Transverse colon (tissue), 4 donors: ENCODE measurements around the gene NIPAL4. TPM values are rescaled to one million over a fixed set of nuclear protein-coding genes. Genes with fewer than 3 reads are reported as not detected.

Experiments
- DNase-seq: peaks from one replicate; pipeline ENCODE4 v3.0.0-alpha.2; 2019
- H3K27ac ChIP-seq, 4 donors: fragments of 200-600 bp; sonication (generic); 2 replicates each; pipeline ENCODE4 v1.5.1; 2016 to 2018; ENCODE audit warnings: inconsistent platforms in 4 of 4
- H3K27me3 ChIP-seq: fragments of 200-600 bp; sonication (generic); 2 replicates; pipeline ENCODE4 v1.5.1; 2017; ENCODE audit warnings: inconsistent platforms
- H3K36me3 ChIP-seq, 4 donors: fragments of 200-600 bp; sonication (generic); 2 replicates each; pipeline ENCODE4 v1.5.1; 2017 to 2019; ENCODE audit warnings: inconsistent platforms in 4 of 4
- H3K4me1 ChIP-seq, 4 donors: fragments of 200-600 bp; sonication (generic); 2 replicates each; pipeline ENCODE4 v1.5.1; 2017 to 2020; ENCODE audit warnings: inconsistent platforms in 4 of 4
- H3K4me3 ChIP-seq, 4 donors: fragments of 200-600 bp; sonication (generic); 1 replicate in 1 of 4; 2 replicates in 3 of 4; pipeline versions ENCODE4 v1.5.1 to v1.6.1; 2017 to 2019; ENCODE audit warnings: inconsistent platforms in 4 of 4
- H3K9me3 ChIP-seq, 2 donors: fragments of 200-600 bp; sonication (generic); 2 replicates each; pipeline ENCODE4 v1.5.1; 2017 to 2019; ENCODE audit warnings: inconsistent platforms in 2 of 2
- CTCF ChIP-seq, 5 experiments: fragments of 200-600 bp in 3 of 5; fragments of 450-650 bp in 2 of 5; sonication (generic) in 3 of 5; IDR thresholded peaks; 1 replicate in 2 of 5; 2 replicates in 3 of 5; pipeline ENCODE4 v1.5.1; 2016 to 2017; ENCODE audit warnings: antibody characterized with exemption in 5 of 5, inconsistent platforms in 3 of 5, mild to moderate bottlenecking in 2 of 5, moderate library complexity in 1 of 5
- EP300 ChIP-seq: sonication (generic); formaldehyde crosslinking; IDR thresholded peaks from one replicate; pipeline ENCODE4 v1.6.1; 2017; ENCODE audit warnings: antibody characterized with exemption, low read depth
- POLR2A ChIP-seq: fragments of 450-650 bp; IDR thresholded peaks from one replicate; pipeline ENCODE4 v1.6.1; 2016; ENCODE audit warnings: antibody characterized with exemption, mild to moderate bottlenecking, moderate library complexity
- POLR2AphosphoS5 ChIP-seq, 3 donors: sonication (generic); formaldehyde crosslinking; IDR thresholded peaks; one replicate each; pipeline ENCODE4 v1.6.1; 2016; ENCODE audit warnings: antibody characterized with exemption in 3 of 3
- WGBS, 2 donors: methylation state at CpG; one replicate each; pipeline ENCODE4 v1.1.5; 2018; ENCODE audit warnings: low coverage in 1 of 2; 5-methylcytosine and 5-hydroxymethylcytosine counted together
- in situ Hi-C, 4 donors: fragments of 200-750 bp; cut with MboI; loops; one replicate each; pipeline versions ENCODE4 v1.15.0 to v1.15.1; 2017; ENCODE audit warnings: low sequenced_read_pairs in 3 of 4, low pct_ligation_motif_present in 1 of 4, low pct_unique_long_range_greater_than_20kb in 1 of 4
- intact Hi-C: fragments of 100-400 bp; cut with DNase I; formaldehyde crosslinking; loops from one replicate; pipeline ENCODE4 v1.15.1; 2023; ENCODE audit warnings: low total_unique reads
- total RNA-seq, 4 donors: library from RNA; depleted of rRNA; stranded (reverse); fragments of >200 nt; gene quantifications; one replicate each; pipeline ENCODE4 v1.1.0, GENCODE V29; 2016

The NIPAL4 gene
- total RNA-seq, 4 donors from 2014 or later: 0.48 to 0.82 TPM; not detected in 2

- intact Hi-C loops: no loop called here
- no peaks in the 10 kb centered on the region for H3K9me3 ChIP-seq
- H3K4me3 ChIP-seq: no peak overlapping the region
- no peak overlapping the region for H3K27ac ChIP-seq
- H3K36me3 ChIP-seq: no peaks in the 10 kb centered on the region
- TF ChIP-seq EP300 (no peak), CTCF (IDR thresholded peaks at IDR 0.05) (no peak), POLR2A (no peak), POLR2AphosphoS5 (IDR thresholded peaks at IDR 0.05) (no peak)
- no peaks in the 10 kb centered on the region for H3K27me3 ChIP-seq
- no peak for DNase-seq
- 91 to 100% methylated on average over 1 to 3 of the region's 3 CpGs for WGBS, 2 donors
- peaks cover 0 to 23% (median 6%) of the 10 kb centered on the region in 4 donors for H3K4me1 ChIP-seq
- in situ Hi-C loops: no loop called here
Measured at GRCh38 chr5:157451806-157452205, 8.2 kb upstream of the NIPAL4 start.

- no peak overlapping the region for H3K4me3 ChIP-seq
- in situ Hi-C loops: no loop called here
- peaks cover 0 to 8% (median 2%) of the 10 kb centered on the region in 4 donors for H3K4me1 ChIP-seq
- intact Hi-C loops: no loop called here
- no peaks in the 10 kb centered on the region for H3K9me3 ChIP-seq
- 73 to 94% methylated on average over 4 to 7 of the region's 7 CpGs for WGBS, 2 donors
- no peaks in the 10 kb centered on the region for H3K36me3 ChIP-seq
- TF ChIP-seq EP300 (no peak), CTCF (IDR thresholded peaks at IDR 0.05) (no peak), POLR2A (no peak), POLR2AphosphoS5 (IDR thresholded peaks at IDR 0.05) (no peak)
- DNase-seq: no peak
- no peak overlapping the region for H3K27ac ChIP-seq
- no peaks in the 10 kb centered on the region for H3K27me3 ChIP-seq
Measured at GRCh38 chr5:157454273-157454672, 5.7 kb upstream of the NIPAL4 start.

GRCh38 chr5:157455057-157455456 is 5.0 kb upstream of the NIPAL4 start:
- in situ Hi-C loops: no loop called here
- no peak for DNase-seq
- Histone ChIP-seq H3K4me1 (peaks cover 0 to 7% (median 3%) of the 10 kb centered on the region in 4 donors), H3K9me3 (no peaks in the 10 kb centered on the region), H3K27ac (no peak overlapping the region), H3K27me3 (peaks cover 8% of the 10 kb centered on the region), H3K36me3 (no peaks in the 10 kb centered on the region), H3K4me3 (no peak overlapping the region)
- intact Hi-C loops: no loop called here
- 75% methylated on average over 7 of the region's 7 CpGs; no CpG with 5 or more reads in 1 of the 2 donors for WGBS, 2 donors
- TF ChIP-seq CTCF (IDR thresholded peaks at IDR 0.05) (no peak), POLR2AphosphoS5 (IDR thresholded peaks at IDR 0.05) (no peak), EP300 (no peak), POLR2A (no peak)

- Histone ChIP-seq H3K4me1 (peaks cover 0 to 14% (median 9%) of the 10 kb centered on the region in 4 donors), H3K9me3 (no peaks in the 10 kb centered on the region), H3K27ac (no peak overlapping the region), H3K36me3 (no peaks in the 10 kb centered on the region), H3K4me3 (no peak overlapping the region), H3K27me3 (peaks cover 20% of the 10 kb centered on the region)
- TF ChIP-seq POLR2AphosphoS5 (IDR thresholded peaks at IDR 0.05) (no peak), EP300 (no peak), CTCF (IDR thresholded peaks at IDR 0.05) (no peak), POLR2A (no peak)
- intact Hi-C loops: no loop called here
- 79% methylated on average over 5 of the region's 5 CpGs; no CpG with 5 or more reads in 1 of the 2 donors for WGBS, 2 donors
- DNase-seq: no peak
- in situ Hi-C loops: no loop called here
Measured at GRCh38 chr5:157456301-157456700, 3.7 kb upstream of the NIPAL4 start.
